HFFc6 (cell line): ENCODE measurements around the gene RPL11. TPM values are rescaled to one million over a fixed set of nuclear protein-coding genes. Genes with fewer than 3 reads are reported as not detected.
A peak's percentile ranks its signal among the peaks of the same experiment; 100 is the strongest.

Experiments used
- DNase-seq: peaks from one replicate; pipeline ENCODE4 v3.0.0-alpha.2; 2018
- H3K27ac Mint-ChIP-seq: 2 replicates; pipeline ENCODE4 v1.8.0; 2020; ENCODE audit warnings: mild to moderate bottlenecking, mixed read lengths
- H3K27me3 Mint-ChIP-seq: 2 replicates; pipeline ENCODE4 v1.8.0; 2021; ENCODE audit warnings: mild to moderate bottlenecking, moderate library complexity, mixed read lengths; ENCODE audit not compliant: insufficient read depth
- H3K36me3 Mint-ChIP-seq: 2 replicates; pipeline ENCODE4 v1.8.0; 2021; ENCODE audit warnings: low read depth, mixed read lengths
- H3K4me1 Mint-ChIP-seq: 2 replicates; pipeline ENCODE4 v1.8.0; 2020; ENCODE audit warnings: low read depth, mixed read lengths
- H3K4me3 Mint-ChIP-seq: 2 replicates; pipeline ENCODE4 v1.8.0; 2020; ENCODE audit warnings: mild to moderate bottlenecking, moderate library complexity, mixed read lengths
- H3K9me3 Mint-ChIP-seq: 2 replicates; pipeline ENCODE4 v1.8.0; 2020; ENCODE audit warnings: mild to moderate bottlenecking, mixed read lengths
- long read RNA-seq: library from polyadenylated mRNA; unstranded; transcript quantifications from one replicate; pipeline ENCODE4 v2.0.0, GENCODE V29; 2019
- total RNA-seq, 6 experiments: library from RNA; stranded (reverse); fragmentation: NEBNext Ultra II Directional; extraction: Animal tissue kit (Norgen Biotek cat#: 25700); gene quantifications; 2 replicates in 1 of 6; 3 replicates in 5 of 6; pipeline ENCODE4 v1.2.3, GENCODE V29; 2021
- TF ChIP-seq, protein P1 (sequence below): fragments of 200-600 bp; sonication (generic); IDR thresholded peaks from 2 replicates; pipeline ENCODE4 v1.5.0; 2021; ENCODE audit warnings: antibody characterized with exemption, mild to moderate bottlenecking

RPL11 gene
- 1,000 to 10,000 TPM in 3 of 6 experiments, 100 to 1,000 TPM in 3; 866 to 1,109 (median 1,001) TPM for total RNA-seq
- long read RNA-seq, transcript RPL11-206 (6 exons, 1,017 nt) = major isoform, 877 of 1,297 reads
- long read RNA-seq, transcript RPL11-201 (6 exons, 660 nt) = minor isoform, 127 of 1,297 reads
- long read RNA-seq, transcript RPL11-203 (5 exons, 879 nt) = minor isoform, 214 of 1,297 reads
- long read RNA-seq, partial matches to known transcripts = 51 of 1,297 reads
- long read RNA-seq, other reads (novel, unspliced or antisense) = 27 of 1,297 reads

DNA sequence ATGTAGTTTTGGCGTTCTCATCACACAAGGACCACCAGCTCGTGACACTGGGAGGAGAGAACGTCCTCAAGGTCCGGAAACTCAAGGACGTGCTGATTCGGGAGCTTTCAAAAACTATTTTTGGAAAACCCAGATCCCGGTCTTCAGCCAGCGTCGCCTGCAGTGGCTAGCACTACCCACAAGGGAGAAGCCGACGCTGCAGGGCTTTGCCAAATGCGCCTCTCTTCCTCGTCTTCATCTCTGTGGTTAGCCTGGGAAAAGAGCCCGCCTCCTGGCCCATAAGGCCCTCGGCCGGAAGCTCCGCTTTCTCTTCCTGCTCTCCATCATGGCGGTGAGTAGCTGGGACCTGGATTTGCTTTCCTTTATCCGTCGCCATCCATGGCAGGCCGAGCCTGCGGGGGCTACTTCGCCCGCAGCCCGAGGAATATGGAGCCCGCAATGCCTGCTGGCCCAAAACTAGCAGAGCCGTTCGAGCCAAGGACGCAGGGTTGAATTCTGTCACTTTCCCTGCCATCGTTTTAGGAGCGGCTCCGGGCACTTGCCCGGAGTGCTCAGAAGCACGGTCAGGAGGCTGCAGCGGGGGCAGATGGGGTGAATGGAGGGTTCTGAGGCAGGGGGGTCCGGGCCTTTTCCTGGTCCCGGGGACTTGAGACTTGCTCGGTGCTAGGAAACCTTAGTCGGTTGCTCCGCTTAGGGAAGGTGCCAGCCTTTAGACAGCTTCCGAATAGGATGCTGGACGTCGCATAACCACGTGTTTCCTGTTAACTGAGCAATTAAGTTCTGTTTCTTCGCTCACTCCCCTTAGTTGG, at the start of gene RPL11:
RPL11 (plus strand) TSS at position 308 of the 809 bp plus-strand sequence; CDS start at position 326, 18 bp downstream.
- H3K27ac Mint-ChIP-seq = peak within 1 kb of the TSS; percentile 97
- DNase-seq = peak; percentile 96
- no peaks in the 10 kb centered on the region for H3K9me3 Mint-ChIP-seq
- peaks cover 49% of the 10 kb centered on the region for H3K36me3 Mint-ChIP-seq
- H3K4me1 Mint-ChIP-seq = peaks cover 44% of the 10 kb centered on the region
- H3K4me3 Mint-ChIP-seq = peak within 1 kb of the TSS; percentile 98
- H3K27me3 Mint-ChIP-seq = peaks cover 4% of the 10 kb centered on the region
- TF ChIP-seq, protein P1, sequence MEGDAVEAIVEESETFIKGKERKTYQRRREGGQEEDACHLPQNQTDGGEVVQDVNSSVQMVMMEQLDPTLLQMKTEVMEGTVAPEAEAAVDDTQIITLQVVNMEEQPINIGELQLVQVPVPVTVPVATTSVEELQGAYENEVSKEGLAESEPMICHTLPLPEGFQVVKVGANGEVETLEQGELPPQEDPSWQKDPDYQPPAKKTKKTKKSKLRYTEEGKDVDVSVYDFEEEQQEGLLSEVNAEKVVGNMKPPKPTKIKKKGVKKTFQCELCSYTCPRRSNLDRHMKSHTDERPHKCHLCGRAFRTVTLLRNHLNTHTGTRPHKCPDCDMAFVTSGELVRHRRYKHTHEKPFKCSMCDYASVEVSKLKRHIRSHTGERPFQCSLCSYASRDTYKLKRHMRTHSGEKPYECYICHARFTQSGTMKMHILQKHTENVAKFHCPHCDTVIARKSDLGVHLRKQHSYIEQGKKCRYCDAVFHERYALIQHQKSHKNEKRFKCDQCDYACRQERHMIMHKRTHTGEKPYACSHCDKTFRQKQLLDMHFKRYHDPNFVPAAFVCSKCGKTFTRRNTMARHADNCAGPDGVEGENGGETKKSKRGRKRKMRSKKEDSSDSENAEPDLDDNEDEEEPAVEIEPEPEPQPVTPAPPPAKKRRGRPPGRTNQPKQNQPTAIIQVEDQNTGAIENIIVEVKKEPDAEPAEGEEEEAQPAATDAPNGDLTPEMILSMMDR = peak; percentile 79

DNA sequence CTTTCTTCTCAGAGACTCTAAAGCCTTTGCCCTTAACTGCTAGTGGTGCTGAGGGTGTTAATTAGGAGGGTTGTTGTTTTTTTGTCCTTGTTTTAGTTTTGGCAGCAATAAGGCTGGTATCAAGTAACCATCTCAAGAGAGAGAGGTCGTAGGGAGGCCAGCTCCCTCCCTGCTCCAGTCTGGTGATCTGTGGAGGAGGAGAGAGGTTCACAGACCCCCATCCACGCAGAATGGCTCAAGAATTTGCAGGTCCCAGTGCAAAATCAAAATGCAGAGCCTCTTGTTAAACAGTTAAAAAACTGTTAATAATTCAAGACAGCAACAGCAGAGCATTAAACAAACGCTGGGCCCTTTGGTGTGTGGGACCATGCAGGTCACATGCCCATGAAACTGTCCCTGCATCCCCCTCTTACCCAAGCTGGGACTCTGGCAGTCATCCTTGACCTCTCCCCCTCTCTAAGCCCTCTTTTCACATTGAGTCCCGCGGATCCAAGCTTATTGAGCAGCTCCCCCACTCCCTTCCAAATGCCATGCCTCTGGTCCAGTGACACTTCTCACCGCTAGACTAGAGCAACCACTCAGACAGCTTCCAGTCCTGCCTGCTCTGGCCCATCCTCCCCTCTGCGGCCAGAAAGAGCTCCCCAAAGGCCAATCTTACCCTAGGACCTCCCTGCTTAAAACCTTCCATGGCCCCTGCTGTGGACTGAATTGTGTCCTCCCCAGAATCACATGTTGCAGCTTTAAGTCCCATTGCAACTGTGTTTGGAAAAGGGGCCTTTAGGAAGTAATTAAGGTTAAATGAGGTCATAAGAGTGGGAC, 47.7 kb upstream of the RPL11 start:
- DNase-seq = no peak
- peaks cover 5% of the 10 kb centered on the region; the same call in 1 of the 2 replicates for H3K36me3 Mint-ChIP-seq
- H3K27ac Mint-ChIP-seq = no peak overlapping the region
- H3K9me3 Mint-ChIP-seq = no peaks in the 10 kb centered on the region
- peaks cover 4% of the 10 kb centered on the region for H3K4me1 Mint-ChIP-seq
- peaks cover 22% of the 10 kb centered on the region for H3K27me3 Mint-ChIP-seq
- no peak overlapping the region for H3K4me3 Mint-ChIP-seq
- TF ChIP-seq, protein P1 = no peak

DNA sequence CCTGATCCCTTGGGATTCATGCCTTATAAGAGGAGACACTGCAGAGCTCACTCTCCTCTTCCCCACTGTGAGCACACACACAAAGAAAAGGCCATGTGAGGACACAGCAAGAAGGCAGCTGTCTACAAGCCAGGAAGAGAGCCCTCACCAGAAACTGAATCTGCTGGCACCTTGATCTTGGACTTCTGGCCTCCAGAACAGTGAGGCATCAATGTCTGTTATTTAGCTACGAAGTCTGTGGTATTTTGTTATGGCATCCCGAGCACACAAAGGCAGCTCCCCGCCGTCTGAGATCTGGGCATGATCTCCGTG, 47.1 kb upstream of the RPL11 start:
- no peaks in the 10 kb centered on the region for H3K4me1 Mint-ChIP-seq
- TF ChIP-seq, protein P1 = no peak
- H3K27ac Mint-ChIP-seq = no peak overlapping the region
- H3K27me3 Mint-ChIP-seq = peaks cover 25% of the 10 kb centered on the region
- no peak for DNase-seq
- no peaks in the 10 kb centered on the region for H3K9me3 Mint-ChIP-seq
- peaks cover 5% of the 10 kb centered on the region; the same call in 1 of the 2 replicates for H3K36me3 Mint-ChIP-seq
- no peak overlapping the region for H3K4me3 Mint-ChIP-seq

DNA sequence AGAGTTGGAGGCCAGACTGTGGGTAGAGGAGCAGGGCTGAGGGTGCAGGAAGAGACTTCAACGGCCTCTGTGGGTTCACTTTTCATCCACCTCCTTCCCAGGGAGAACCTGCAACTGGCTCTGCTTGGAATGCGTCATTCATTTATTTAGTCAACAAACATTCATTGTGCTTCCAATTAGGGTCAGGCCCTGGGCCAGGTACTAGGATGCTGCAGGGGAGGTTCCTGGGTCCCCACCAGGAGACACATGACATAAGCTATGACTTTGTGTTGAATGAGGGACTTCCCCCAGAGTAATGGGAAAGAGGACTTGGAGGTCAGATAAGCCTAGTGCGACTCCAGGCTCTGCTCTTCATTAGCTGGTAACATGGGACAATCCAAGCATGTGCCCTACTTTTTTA, 46.3 kb upstream of the RPL11 start:
- Mint-ChIP-seq H3K4me1 (no peaks in the 10 kb centered on the region), H3K36me3 (peaks cover 5% of the 10 kb centered on the region; the same call in 1 of the 2 replicates), H3K27me3 (peaks cover 25% of the 10 kb centered on the region), H3K4me3 (no peak overlapping the region), H3K27ac (no peak overlapping the region), H3K9me3 (no peaks in the 10 kb centered on the region)
- no peak for DNase-seq
- TF ChIP-seq, protein P1 = no peak

DNA sequence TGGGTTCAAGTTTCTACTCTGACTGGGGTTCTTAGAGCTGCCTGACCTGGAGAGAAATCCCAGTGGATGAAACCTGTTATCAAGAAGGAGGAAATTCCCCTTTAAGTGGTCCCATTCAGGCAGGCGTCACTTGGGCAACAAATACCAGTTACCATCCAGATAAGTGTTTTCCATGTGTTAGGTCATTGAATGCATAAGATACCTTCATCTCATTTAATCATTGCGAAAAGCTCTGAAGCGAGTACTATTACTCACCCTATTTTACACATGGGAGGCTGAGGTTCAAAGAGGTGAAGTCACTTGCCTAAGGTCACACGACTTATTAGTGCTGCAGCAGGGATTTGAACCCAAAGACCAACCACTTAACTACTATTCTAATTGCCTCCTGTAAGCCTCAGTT, 45.5 kb upstream of the RPL11 start:
- H3K27ac Mint-ChIP-seq = no peak overlapping the region
- no peak for DNase-seq
- TF ChIP-seq, protein P1 = no peak
- H3K4me3 Mint-ChIP-seq = no peak overlapping the region
- no peaks in the 10 kb centered on the region for H3K9me3 Mint-ChIP-seq
- peaks cover 5% of the 10 kb centered on the region; the same call in 1 of the 2 replicates for H3K36me3 Mint-ChIP-seq
- H3K27me3 Mint-ChIP-seq = peaks cover 30% of the 10 kb centered on the region
- peaks cover 3% of the 10 kb centered on the region for H3K4me1 Mint-ChIP-seq
